Subcutaneous abdominal adipose tissue (tissue), 5 donors: ENCODE results near the gene PTPRJ.

Experiments
- H3K27ac ChIP-seq: one replicate; pipeline ENCODE4 v1.7.0; 2013; ENCODE audit warnings: low read depth, mild to moderate bottlenecking, inconsistent platforms, low read length, moderate library complexity
- H3K27me3 ChIP-seq, 5 donors: one replicate each; pipeline ENCODE4 v1.7.0; 2013; ENCODE audit warnings: low read length in 5 of 5, inconsistent platforms in 1 of 5; ENCODE audit not compliant: control insufficient read depth in 5 of 5, insufficient read depth in 4 of 5
- H3K36me3 ChIP-seq, 5 donors: one replicate each; pipeline ENCODE4 v1.7.0; 2013; ENCODE audit warnings: low read length in 5 of 5; ENCODE audit not compliant: control insufficient read depth in 5 of 5, insufficient read depth in 5 of 5
- H3K4me1 ChIP-seq, 5 donors: one replicate each; pipeline ENCODE4 v1.7.0; 2013; ENCODE audit warnings: low read length in 5 of 5, mild to moderate bottlenecking in 3 of 5, moderate library complexity in 1 of 5; ENCODE audit not compliant: control insufficient read depth in 5 of 5, insufficient read depth in 5 of 5
- H3K4me3 ChIP-seq, 5 donors: one replicate each; pipeline ENCODE4 v1.7.0; 2013; ENCODE audit warnings: low read length in 5 of 5, low read depth in 1 of 5
- H3K9ac ChIP-seq, 5 donors: one replicate each; pipeline ENCODE4 v1.7.0; 2013; ENCODE audit warnings: low read length in 5 of 5, mild to moderate bottlenecking in 4 of 5, moderate library complexity in 3 of 5
- H3K9me3 ChIP-seq, 5 donors: one replicate each; pipeline ENCODE4 v1.7.0; 2013; ENCODE audit warnings: low read length in 5 of 5; ENCODE audit not compliant: control insufficient read depth in 5 of 5
- donor health status: healthy.
- donor health status: healthy.
- donor health status: healthy.
- donor health status: healthy.
- donor health status: healthy.

The PTPRJ gene

GRCh38 chr11:48044577-48044976, 64.2 kb downstream of the PTPRJ start:
- no peaks in the 10 kb centered on the region for H3K9me3 ChIP-seq
- H3K4me3 ChIP-seq: no peak overlapping the region
- no peaks in the 10 kb centered on the region for H3K27me3 ChIP-seq
- H3K4me1 ChIP-seq: peaks cover 2 to 18% (median 9%) of the 10 kb centered on the region in 5 donors
- no peaks in the 10 kb centered on the region for H3K36me3 ChIP-seq
- H3K27ac ChIP-seq: no peak overlapping the region
- H3K9ac ChIP-seq: no peak overlapping the region

DNA sequence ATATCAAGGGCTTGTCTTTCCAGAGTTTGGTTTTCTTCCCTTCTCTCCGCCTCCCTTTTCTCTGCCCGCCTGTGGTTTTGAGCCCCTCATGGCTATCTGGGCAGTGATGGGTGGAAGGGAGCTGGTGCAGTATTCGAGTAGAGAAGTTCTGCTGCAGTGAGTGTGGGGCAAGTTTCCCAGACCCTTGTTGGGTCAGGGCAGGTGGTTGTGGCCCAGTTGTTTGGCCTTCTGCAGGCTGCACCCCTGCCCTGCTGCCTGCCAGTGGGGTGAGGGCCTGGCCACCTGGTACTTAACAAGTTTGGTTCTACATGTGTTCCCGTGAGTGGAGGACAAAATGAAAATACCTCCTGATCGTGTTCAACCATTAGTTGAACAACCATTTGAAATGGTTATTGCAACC, 65.2 kb downstream of the PTPRJ start:
- Histone ChIP-seq H3K9me3 (no peaks in the 10 kb centered on the region), H3K4me1 (peaks cover 2 to 20% (median 9%) of the 10 kb centered on the region in 5 donors), H3K27ac (no peak overlapping the region), H3K9ac (no peak overlapping the region), H3K36me3 (no peaks in the 10 kb centered on the region), H3K4me3 (no peak overlapping the region), H3K27me3 (no peaks in the 10 kb centered on the region)

- no peaks in the 10 kb centered on the region for H3K27me3 ChIP-seq
- peaks cover 2 to 21% (median 9%) of the 10 kb centered on the region in 5 donors for H3K4me1 ChIP-seq
- no peak overlapping the region for H3K27ac ChIP-seq
- no peaks in the 10 kb centered on the region for H3K36me3 ChIP-seq
- no peaks in the 10 kb centered on the region for H3K9me3 ChIP-seq
- H3K9ac ChIP-seq: no peak overlapping the region
- H3K4me3 ChIP-seq: no peak overlapping the region
Observed at GRCh38 chr11:48047616-48048015, 67.3 kb downstream of the PTPRJ start.

GRCh38 chr11:48049036-48049435, 68.7 kb downstream of the PTPRJ start:
- Histone ChIP-seq H3K4me3 (no peak overlapping the region), H3K27me3 (no peaks in the 10 kb centered on the region), H3K9ac (no peak overlapping the region), H3K27ac (no peak overlapping the region), H3K36me3 (no peaks in the 10 kb centered on the region), H3K4me1 (peaks cover 2 to 19% (median 6%) of the 10 kb centered on the region in 5 donors), H3K9me3 (no peaks in the 10 kb centered on the region)

- Histone ChIP-seq H3K9ac (no peak overlapping the region), H3K4me1 (peaks cover under 1 to 25% (median 10%) of the 10 kb centered on the region in 5 donors), H3K9me3 (no peaks in the 10 kb centered on the region), H3K4me3 (no peak overlapping the region), H3K27me3 (no peaks in the 10 kb centered on the region), H3K36me3 (no peaks in the 10 kb centered on the region), H3K27ac (no peak overlapping the region)
Observed at GRCh38 chr11:48050304-48050703, 69.9 kb downstream of the PTPRJ start.

GRCh38 chr11:48051217-48051830, 71.0 kb downstream of the PTPRJ start:
- Histone ChIP-seq H3K27ac (no peak overlapping the region), H3K36me3 (no peaks in the 10 kb centered on the region)

GRCh38 chr11:48052183-48053044, 72.1 kb downstream of the PTPRJ start:
- H3K9ac ChIP-seq: no peak overlapping the region
- H3K4me3 ChIP-seq: no peak overlapping the region
- no peaks in the 10 kb centered on the region for H3K9me3 ChIP-seq
- no peak overlapping the region for H3K27ac ChIP-seq
- no peaks in the 10 kb centered on the region for H3K36me3 ChIP-seq
- H3K27me3 ChIP-seq: no peaks in the 10 kb centered on the region
- peaks cover 2 to 25% (median 10%) of the 10 kb centered on the region in 5 donors for H3K4me1 ChIP-seq

More at GRCh38 chr11:48051217-48051830, 71.0 kb downstream of the PTPRJ start:
- no peak overlapping the region for H3K9ac ChIP-seq
- H3K4me3 ChIP-seq: no peak overlapping the region
- H3K27me3 ChIP-seq: no peaks in the 10 kb centered on the region
- H3K9me3 ChIP-seq: no peaks in the 10 kb centered on the region
- H3K4me1 ChIP-seq: peaks cover 2 to 25% (median 10%) of the 10 kb centered on the region in 5 donors

GRCh38 chr11:48054994-48055291, 74.6 kb downstream of the PTPRJ start:
- no peak overlapping the region for H3K4me3 ChIP-seq
- no peaks in the 10 kb centered on the region for H3K9me3 ChIP-seq
- H3K4me1 ChIP-seq: peaks cover 0 to 22% (median 6%) of the 10 kb centered on the region in 5 donors
- H3K27ac ChIP-seq: no peak overlapping the region
- no peaks in the 10 kb centered on the region for H3K36me3 ChIP-seq
- no peak overlapping the region for H3K9ac ChIP-seq
- H3K27me3 ChIP-seq: no peaks in the 10 kb centered on the region

DNA sequence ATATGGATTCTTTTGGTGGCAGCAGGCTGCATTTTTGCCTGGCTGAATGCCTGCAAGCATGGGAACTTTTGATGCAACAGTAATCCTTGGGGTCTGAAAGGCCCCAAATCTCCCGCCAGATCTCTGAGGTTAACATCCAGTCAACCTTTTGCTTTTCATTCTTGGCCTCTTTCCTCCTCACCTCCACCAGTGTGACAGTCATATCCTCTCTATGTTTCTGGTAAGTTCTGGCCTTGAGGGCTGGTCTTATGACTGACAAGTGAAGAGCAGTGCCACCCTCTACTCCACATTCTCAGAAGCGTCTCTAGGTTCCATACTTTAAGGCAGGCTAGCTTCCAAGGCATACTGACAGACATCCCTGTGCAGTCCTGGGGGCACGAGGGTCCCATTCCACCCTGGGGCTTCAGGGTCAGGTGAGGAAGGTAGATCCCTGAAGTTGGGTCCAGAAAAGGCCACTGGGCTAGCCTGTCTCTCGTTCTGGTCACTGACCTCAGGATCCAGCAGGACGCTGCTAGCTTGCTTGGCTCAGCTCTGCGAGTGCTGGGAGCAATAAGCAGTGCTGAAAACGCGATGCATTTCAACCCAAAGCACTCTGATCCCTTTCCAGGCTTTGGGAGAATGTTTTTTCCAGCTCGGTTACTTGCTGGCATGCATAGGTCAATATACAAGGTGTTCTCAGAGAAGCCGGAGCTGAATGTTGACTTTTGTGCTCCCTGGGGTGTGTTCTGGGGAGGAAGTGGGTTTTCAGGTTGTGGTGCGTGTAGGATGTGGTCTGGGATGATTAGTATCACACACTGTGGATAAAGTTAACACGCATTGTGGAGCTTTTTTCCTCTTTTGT, 75.2 kb downstream of the PTPRJ start:
- no peaks in the 10 kb centered on the region for H3K9me3 ChIP-seq
- H3K9ac ChIP-seq: no peak overlapping the region
- H3K27me3 ChIP-seq: no peaks in the 10 kb centered on the region
- H3K36me3 ChIP-seq: no peaks in the 10 kb centered on the region
- no peak overlapping the region for H3K4me3 ChIP-seq
- no peak overlapping the region for H3K27ac ChIP-seq
- H3K4me1 ChIP-seq: peaks cover 0 to 22% (median 6%) of the 10 kb centered on the region in 5 donors
